A549 (cell line): ENCODE data around the gene COL16A1.

Experiments used
- MYC ChIP-seq: IDR thresholded peaks from 2 replicates; pipeline ENCODE4 v1.6.1; 2012; ENCODE audit warnings: mild to moderate bottlenecking, inconsistent platforms, low read length, improper control_type of control experiment, borderline replicate concordance
- PHF8 ChIP-seq: fragments of 200-600 bp; sonication (generic); IDR thresholded peaks from 2 replicates; pipeline ENCODE4 v1.6.1; 2016; ENCODE audit warnings: low read depth, mild to moderate bottlenecking, antibody characterized with exemption, moderate library complexity, borderline replicate concordance
- REST ChIP-seq: fragments of 200-600 bp; sonication (generic); IDR thresholded peaks from 2 replicates; pipeline ENCODE4 v1.6.1; 2016; ENCODE audit warnings: antibody characterized with exemption, mild to moderate bottlenecking, moderate library complexity

DNA sequence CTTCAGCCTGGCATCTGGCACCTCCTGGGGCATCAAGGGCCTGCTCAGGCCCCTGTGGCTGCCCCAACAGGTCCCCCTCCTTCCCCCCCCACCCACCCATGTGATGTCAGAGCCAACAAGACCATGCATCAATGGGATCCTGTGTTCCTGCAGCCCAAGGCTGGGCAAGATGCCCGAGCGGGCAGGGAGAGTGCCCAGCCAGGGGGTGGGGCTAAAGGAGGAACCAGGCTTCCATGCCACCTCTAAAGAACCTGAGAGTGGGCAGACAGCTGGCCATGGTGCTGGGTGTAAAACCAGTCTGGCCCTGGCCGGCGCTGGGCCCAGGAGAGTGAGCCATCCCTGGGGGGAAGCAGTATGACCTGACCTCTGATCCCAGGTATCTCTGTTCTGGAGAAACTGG is 7.6 kb downstream of the COL16A1 start:
- TF ChIP-seq REST (no peak), MYC (no peak), PHF8 (no peak)
